RWPE2 (cell line): Measurements from ENCODE around the gene GOLGB1.
"Not testable (repeated sequence)": the region's sequence is repeated elsewhere in the genome, so short reads cannot be mapped to it uniquely, and the experiment has no call there.

Source experiments
- ATAC-seq: fragments of 200-7000 bp; cut with Tn5 transposase; 3 replicates; pipeline ENCODE4 v1.9.1; 2021; ENCODE audit warnings: low read depth
- DNase-seq: peaks from one replicate; pipeline ENCODE4 v3.0.0-alpha.2; 2020; ENCODE audit warnings: low spot score
- H3K27ac ChIP-seq: fragments of 450-650 bp; 2 replicates; pipeline ENCODE4 v1.5.1; 2017; ENCODE audit warnings: mild to moderate bottlenecking; ENCODE audit not compliant: poor library complexity, severe bottlenecking
- H3K27me3 ChIP-seq: fragments of 250-450 bp; sonication (Bioruptor Pico); 2 replicates; pipeline ENCODE4 v1.5.1; 2021; ENCODE audit warnings: mild to moderate bottlenecking, moderate library complexity; ENCODE audit not compliant: insufficient read depth, poor library complexity, severe bottlenecking
- H3K36me3 ChIP-seq: fragments of 250-450 bp; sonication (Bioruptor Pico); 2 replicates; pipeline ENCODE4 v1.5.1; 2020; ENCODE audit warnings: low read depth, mild to moderate bottlenecking, moderate library complexity
- H3K4me1 ChIP-seq: fragments of 250-450 bp; sonication (Bioruptor Pico); 2 replicates; pipeline ENCODE4 v1.5.1; 2021; ENCODE audit warnings: mild to moderate bottlenecking, moderate library complexity; ENCODE audit not compliant: insufficient read depth, poor library complexity, severe bottlenecking
- H3K4me3 ChIP-seq: fragments of 250-450 bp; sonication (Bioruptor Pico); 2 replicates; pipeline ENCODE4 v1.5.1; 2021; ENCODE audit warnings: mild to moderate bottlenecking, moderate library complexity; ENCODE audit not compliant: severe bottlenecking
- H3K9me3 ChIP-seq: fragments of 250-450 bp; sonication (Bioruptor Pico); 2 replicates; pipeline ENCODE4 v1.5.1; 2021; ENCODE audit warnings: mild to moderate bottlenecking, moderate library complexity; ENCODE audit not compliant: severe bottlenecking
- TF ChIP-seq, protein P1 (sequence below): fragments of 450-650 bp; IDR thresholded peaks from one replicate; pipeline ENCODE4 v1.5.1; 2017; ENCODE audit warnings: mild to moderate bottlenecking, moderate library complexity; ENCODE audit not compliant: poor library complexity, severe bottlenecking

Gene GOLGB1

DNA sequence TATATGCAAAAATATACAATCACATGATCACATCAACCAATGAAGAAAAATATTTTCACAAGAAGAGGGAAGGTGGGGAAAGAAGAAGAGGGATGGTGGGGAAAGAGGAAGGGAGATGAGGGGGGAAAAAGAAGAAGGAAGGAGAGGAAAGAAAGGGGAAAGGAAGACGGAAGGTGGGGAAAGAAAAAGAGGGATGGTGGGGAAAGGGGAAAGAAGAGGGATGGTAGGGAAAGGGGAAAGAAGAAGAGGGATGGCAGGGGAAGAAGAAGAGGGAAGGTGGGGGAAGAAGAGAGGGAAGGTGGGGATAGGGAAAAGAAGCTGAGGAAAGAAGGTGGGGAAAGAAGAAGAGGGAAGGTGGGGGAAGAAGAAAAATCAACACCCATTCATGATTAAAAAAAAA lies 3.2 kb upstream of the GOLGB1 start:
- H3K4me3 ChIP-seq = no peak overlapping the region
- no peaks in the 10 kb centered on the region for H3K27me3 ChIP-seq
- no peak for DNase-seq
- H3K27ac ChIP-seq = no peak overlapping the region
- no peaks in the 10 kb centered on the region for H3K9me3 ChIP-seq
- ATAC-seq = no peak
- H3K4me1 ChIP-seq = peaks cover 8% of the 10 kb centered on the region
- no peaks in the 10 kb centered on the region for H3K36me3 ChIP-seq
- TF ChIP-seq, protein P1, sequence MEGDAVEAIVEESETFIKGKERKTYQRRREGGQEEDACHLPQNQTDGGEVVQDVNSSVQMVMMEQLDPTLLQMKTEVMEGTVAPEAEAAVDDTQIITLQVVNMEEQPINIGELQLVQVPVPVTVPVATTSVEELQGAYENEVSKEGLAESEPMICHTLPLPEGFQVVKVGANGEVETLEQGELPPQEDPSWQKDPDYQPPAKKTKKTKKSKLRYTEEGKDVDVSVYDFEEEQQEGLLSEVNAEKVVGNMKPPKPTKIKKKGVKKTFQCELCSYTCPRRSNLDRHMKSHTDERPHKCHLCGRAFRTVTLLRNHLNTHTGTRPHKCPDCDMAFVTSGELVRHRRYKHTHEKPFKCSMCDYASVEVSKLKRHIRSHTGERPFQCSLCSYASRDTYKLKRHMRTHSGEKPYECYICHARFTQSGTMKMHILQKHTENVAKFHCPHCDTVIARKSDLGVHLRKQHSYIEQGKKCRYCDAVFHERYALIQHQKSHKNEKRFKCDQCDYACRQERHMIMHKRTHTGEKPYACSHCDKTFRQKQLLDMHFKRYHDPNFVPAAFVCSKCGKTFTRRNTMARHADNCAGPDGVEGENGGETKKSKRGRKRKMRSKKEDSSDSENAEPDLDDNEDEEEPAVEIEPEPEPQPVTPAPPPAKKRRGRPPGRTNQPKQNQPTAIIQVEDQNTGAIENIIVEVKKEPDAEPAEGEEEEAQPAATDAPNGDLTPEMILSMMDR = no peak

GRCh38 chr3:121752261-121752660 lies 2.7 kb upstream of the GOLGB1 start:
- Histone ChIP-seq H3K27me3 (no peaks in the 10 kb centered on the region), H3K27ac (no peak overlapping the region), H3K9me3 (no peaks in the 10 kb centered on the region), H3K36me3 (peaks cover 4% of the 10 kb centered on the region), H3K4me3 (no peak overlapping the region), H3K4me1 (peaks cover 13% of the 10 kb centered on the region)
- no peak for ATAC-seq
- DNase-seq = no peak
- TF ChIP-seq, protein P1 = no peak

DNA sequence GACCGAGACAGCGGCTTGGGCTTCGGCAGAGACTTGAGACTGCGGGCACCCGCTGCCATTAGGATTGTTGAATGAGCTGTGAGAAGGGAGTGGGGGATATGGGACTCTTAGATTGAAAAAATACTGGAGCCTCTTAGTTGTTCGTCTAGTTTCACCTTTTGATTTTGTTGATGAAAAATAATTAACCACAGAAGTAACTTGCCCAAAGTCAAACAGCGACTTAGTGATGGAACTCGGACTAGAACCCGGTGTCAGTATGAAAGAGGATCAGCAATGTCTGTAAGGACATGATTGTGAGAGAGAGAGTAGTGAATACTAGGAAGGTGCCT lies 510 bp upstream of the GOLGB1 start:
- peak overlapping the region; percentile 94 for H3K4me3 ChIP-seq
- peaks cover 13% of the 10 kb centered on the region for H3K4me1 ChIP-seq
- H3K36me3 ChIP-seq = peaks cover 15% of the 10 kb centered on the region
- DNase-seq = no peak
- H3K9me3 ChIP-seq = no peaks in the 10 kb centered on the region
- no peak overlapping the region for H3K27ac ChIP-seq
- TF ChIP-seq, protein P1 = no peak
- ATAC-seq = no peak
- no peaks in the 10 kb centered on the region for H3K27me3 ChIP-seq

DNA sequence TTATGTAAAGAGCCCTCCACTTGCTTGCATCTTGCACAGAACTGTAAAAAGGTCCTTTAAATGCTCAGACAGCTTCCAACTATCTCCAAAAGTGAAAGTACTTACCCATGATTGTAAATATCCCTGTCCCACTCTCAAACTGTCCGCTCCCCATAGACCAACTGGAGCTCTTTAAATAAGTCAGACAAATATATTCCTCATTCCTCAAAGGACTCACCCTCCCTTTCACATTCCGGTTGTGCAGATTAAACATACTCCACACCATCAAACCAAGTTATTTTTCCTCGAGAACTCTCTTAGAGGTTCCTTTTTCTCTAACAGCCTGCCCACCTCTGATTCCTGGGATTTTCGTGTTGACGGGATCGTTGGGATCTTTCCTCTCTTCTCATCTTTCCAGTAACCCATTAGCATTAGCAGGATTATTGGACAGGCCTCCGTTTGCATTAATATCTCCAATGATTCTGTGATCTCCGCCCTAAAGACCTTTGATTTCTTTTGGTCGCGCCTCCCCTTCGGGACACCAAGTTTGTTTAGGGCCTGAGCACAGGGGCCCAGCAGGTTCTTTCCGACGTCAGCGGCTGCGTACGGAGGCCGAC lies 763 bp downstream of the GOLGB1 start:
- peaks cover 15% of the 10 kb centered on the region for H3K36me3 ChIP-seq
- H3K4me3 ChIP-seq = peak overlapping the region; percentile 94
- TF ChIP-seq, protein P1 = no peak
- H3K27ac ChIP-seq = peak overlapping the region; percentile 49
- no peak; the same call in 1 of the 3 replicates for ATAC-seq
- H3K27me3 ChIP-seq = no peaks in the 10 kb centered on the region
- no peaks in the 10 kb centered on the region for H3K9me3 ChIP-seq
- peaks cover 13% of the 10 kb centered on the region for H3K4me1 ChIP-seq
- no peak for DNase-seq

DNA sequence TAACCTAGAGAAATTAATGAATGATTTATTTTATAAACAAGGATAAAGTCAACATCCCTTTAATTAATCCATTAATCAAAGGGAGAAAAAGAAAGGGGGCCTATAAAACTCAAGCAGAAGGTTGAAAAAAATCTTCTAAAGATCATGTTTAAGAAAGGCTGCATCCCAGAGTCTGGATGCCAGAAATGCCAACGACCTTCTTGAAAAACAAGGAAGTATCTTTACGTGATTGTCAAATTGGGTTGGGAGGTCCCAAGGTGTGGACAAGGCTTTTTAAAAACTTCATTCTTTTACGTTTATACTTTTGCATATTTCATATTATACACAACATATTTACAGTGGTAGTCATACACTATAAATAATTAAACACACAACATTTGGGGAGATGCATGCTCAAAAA lies 1.6 kb downstream of the GOLGB1 start:
- H3K27ac ChIP-seq = peak overlapping the region; percentile 49
- peaks cover 13% of the 10 kb centered on the region for H3K4me1 ChIP-seq
- peaks cover 19% of the 10 kb centered on the region for H3K36me3 ChIP-seq
- DNase-seq (no peak), ATAC-seq (no peak)
- no peaks in the 10 kb centered on the region for H3K27me3 ChIP-seq
- peak overlapping the region; percentile 94 for H3K4me3 ChIP-seq
- TF ChIP-seq, protein P1 = no peak
- H3K9me3 ChIP-seq = no peaks in the 10 kb centered on the region

- not testable (repeated sequence) for DNase-seq, H3K27ac ChIP-seq, H3K9me3 ChIP-seq, H3K27me3 ChIP-seq, H3K4me1 ChIP-seq, ATAC-seq, H3K4me3 ChIP-seq
- H3K36me3 ChIP-seq = peaks cover 23% of the 10 kb centered on the region
These were observed 6.4 kb downstream of the GOLGB1 start for GRCh38 chr3:121743106-121743505.
